K562 (cell line): Measurements from ENCODE around the gene STUM. TPM values are rescaled to one million over a fixed set of nuclear protein-coding genes. Genes with fewer than 3 reads are reported as not detected.

Experiments
- ATAC-seq: fragments of 200-7000 bp; cut with Tn5 transposase; 3 replicates; pipeline ENCODE4 v1.9.1; 2020; ENCODE audit warnings: moderate library complexity
- BruUV-seq: library from RNA; stranded (reverse); fragments of 400-500 nt; replicated peaks from 2 replicates; lab custom pipeline; 2021; lab: Mats Ljungman, UMichigan
- CTCF ChIA-PET: fragments of 300-600 bp; formaldehyde crosslinking; extraction: SDS; loops from one replicate; lab custom pipeline; 2021; ENCODE audit warnings: low intra/inter-chr PET ratio; lab: Yijun Ruan, JAX
- POLR2A ChIA-PET: fragments of 300-600, 350-650 bp; sonication (Branson Sonifier 250); formaldehyde crosslinking; extraction: SDS; loops from one replicate; lab custom pipeline; 2021; ENCODE audit warnings: antibody characterized with exemption, inconsistent platforms; lab: Yijun Ruan, JAX
- DNase-seq, 4 experiments: peaks; one replicate each; pipeline versions ENCODE4 v3.0.0 to v3.0.0-alpha.2; 2011 to 2018; ENCODE audit warnings: low spot score in 3 of 4, mixed read lengths in 3 of 4; ENCODE audit errors: extremely low read depth in 1 of 4
- FAIRE-seq: peaks from 2 replicates; lab custom pipeline; 2011; peaks lifted over from hg19 to GRCh38; lab: Jason Lieb, UNC
- H2AFZ ChIP-seq: 2 replicates; pipeline ENCODE4 v1.6.0; 2011; ENCODE audit warnings: low read depth, low read length, control low read depth, inconsistent platforms
- H3K27ac ChIP-seq: fragments of 200-600 bp; 3 replicates; pipeline ENCODE4 v1.8.0; 2011; ENCODE audit warnings: low read depth, mild to moderate bottlenecking, control low read depth, inconsistent platforms, low read length, moderate library complexity, mixed read lengths; ENCODE audit errors: extremely low read depth
- H3K27me3 ChIP-seq, 2 experiments: fragments of 300-600 bp in 1 of 2; 2 replicates in 1 of 2; 3 replicates in 1 of 2; pipeline versions ENCODE4 v1.6.0 to v1.8.0; 2011; ENCODE audit warnings: inconsistent platforms in 2 of 2, low read length in 2 of 2, mild to moderate bottlenecking in 1 of 2, mixed read lengths in 1 of 2, moderate library complexity in 1 of 2; ENCODE audit not compliant: control insufficient read depth in 2 of 2, insufficient read depth in 2 of 2
- H3K36me3 ChIP-seq: fragments of 300-600 bp; 3 replicates; pipeline ENCODE4 v1.8.0; 2011; ENCODE audit warnings: mild to moderate bottlenecking, low read length, inconsistent platforms; ENCODE audit not compliant: control insufficient read depth, insufficient read depth
- H3K4me1 ChIP-seq, 2 experiments: fragments of 200-600 bp in 1 of 2; replicated peaks in 1 of 2; 2 replicates in 1 of 2; 3 replicates in 1 of 2; pipeline versions ENCODE4 v1.5.1 to v1.8.0; 2011; ENCODE audit warnings: inconsistent platforms in 2 of 2, low read length in 2 of 2, mild to moderate bottlenecking in 1 of 2, mixed read lengths in 1 of 2, moderate library complexity in 1 of 2; ENCODE audit not compliant: control insufficient read depth in 2 of 2, insufficient read depth in 2 of 2
- H3K4me2 ChIP-seq: 2 replicates; pipeline ENCODE4 v1.6.1; 2011; ENCODE audit warnings: low read length, control low read depth, inconsistent platforms, mixed read lengths; ENCODE audit not compliant: insufficient read depth
- H3K4me3 ChIP-seq: fragments of 200-600 bp; sonication (generic), shearing (Covaris generic); 2 replicates; pipeline ENCODE4 v1.5.1; 2016; ENCODE audit warnings: control low read depth, inconsistent platforms
- H3K79me2 ChIP-seq: fragments of 200-600 bp; 3 replicates; pipeline ENCODE4 v1.8.0; 2011; ENCODE audit warnings: low read length, inconsistent platforms; ENCODE audit not compliant: control insufficient read depth, insufficient read depth
- H3K9ac ChIP-seq, 2 experiments: 2 replicates each; pipeline versions ENCODE4 v1.6.0 to v1.6.1; 2011; ENCODE audit warnings: low read depth in 2 of 2, low read length in 2 of 2, control low read depth in 1 of 2, inconsistent platforms in 1 of 2, mild to moderate bottlenecking in 1 of 2, mixed read lengths in 1 of 2; ENCODE audit not compliant: insufficient read depth in 1 of 2
- H3K9me1 ChIP-seq: one replicate; pipeline ENCODE4 v1.6.0; 2011; ENCODE audit warnings: inconsistent platforms, mild to moderate bottlenecking, low read length, moderate library complexity; ENCODE audit not compliant: control insufficient read depth, insufficient read depth
- H3K9me3 ChIP-seq: replicated peaks from 2 replicates; pipeline ENCODE4 v1.5.1; 2011; ENCODE audit warnings: low read depth, low read length, inconsistent platforms; ENCODE audit not compliant: control insufficient read depth, insufficient read depth
- H4K20me1 ChIP-seq: replicated peaks from 2 replicates; pipeline ENCODE4 v1.6.1; 2011; ENCODE audit warnings: low read length, inconsistent platforms, mixed read lengths; ENCODE audit not compliant: control insufficient read depth, insufficient read depth
- ETV1 ChIP-seq: fragments of 450-650 bp; conservative IDR thresholded peaks from 2 replicates; pipeline ENCODE4 v1.6.1; 2016; ENCODE audit warnings: missing genetic modification characterization, control low read depth, low read depth, missing compliant biosample characterization
- HIVEP1 ChIP-seq: fragments of 250-450 bp; sonication (Bioruptor Pico); IDR thresholded peaks from 2 replicates; pipeline ENCODE4 v1.4.0; 2020; ENCODE audit warnings: mild to moderate bottlenecking
- HLTF ChIP-seq: fragments of 450-650 bp; IDR thresholded peaks from 2 replicates; pipeline ENCODE4 v1.6.1; 2016
- HNRNPL ChIP-seq: fragments of 200-400 bp; formaldehyde crosslinking; IDR thresholded peaks from 2 replicates; pipeline ENCODE4 v1.6.1; 2017; ENCODE audit warnings: low read depth, mild to moderate bottlenecking, low read length
- PATZ1 ChIP-seq: fragments of 250-450 bp; sonication (Bioruptor Pico); IDR thresholded peaks from 2 replicates; pipeline ENCODE4 v1.5.0; 2020; ENCODE audit warnings: mild to moderate bottlenecking, borderline replicate concordance
- POLR2AphosphoS2 ChIP-seq: IDR thresholded peaks from 2 replicates; pipeline ENCODE4 v1.6.1; 2012; ENCODE audit warnings: low read length, improper control_type of control experiment
- RFX1 ChIP-seq: fragments of 450-650 bp; IDR thresholded peaks from 2 replicates; pipeline ENCODE4 v1.6.1; 2016; ENCODE audit warnings: mild to moderate bottlenecking, moderate library complexity
- TSHZ1 ChIP-seq: fragments of 250-450 bp; sonication (Bioruptor Pico); IDR thresholded peaks from 2 replicates; pipeline ENCODE4 v1.4.0; 2020; ENCODE audit warnings: mild to moderate bottlenecking, moderate library complexity
- XRCC3 ChIP-seq: fragments of 450-650 bp; IDR thresholded peaks from 2 replicates; pipeline ENCODE4 v1.6.1; 2017; ENCODE audit warnings: mild to moderate bottlenecking, moderate library complexity
- ZNF253 ChIP-seq: fragments of 250-450 bp; sonication (Bioruptor Pico); conservative IDR thresholded peaks from 2 replicates; pipeline ENCODE4 v1.6.1; 2021; ENCODE audit warnings: mild to moderate bottlenecking
- ZNF830 ChIP-seq: fragments of 250-450 bp; sonication (Bioruptor Pico); IDR thresholded peaks from 2 replicates; pipeline ENCODE4 v1.5.0; 2021; ENCODE audit warnings: mild to moderate bottlenecking
- WGBS: fragments of 100-300 bp; shearing (Covaris generic); methylation state at CpG from one replicate; pipeline ENCODE4 v1.1.6; 2016; ENCODE audit warnings: low coverage, mixed read lengths; ENCODE audit not compliant: insufficient coverage; ENCODE audit errors: missing lambda C conversion rate; 5-methylcytosine and 5-hydroxymethylcytosine counted together
- in situ Hi-C: fragments of 300-500 bp; cut with MboI; formaldehyde crosslinking; loops from 4 replicates; pipeline ENCODE4 v1.15.0; 2018; ENCODE audit warnings: inconsistent platforms, mixed read lengths
- intact Hi-C: fragments of 100-400 bp; cut with micrococcal nuclease; formaldehyde crosslinking; loops from 2 replicates; pipeline ENCODE4 v1.14.2; 2022
- polyA plus RNA-seq, 8 experiments: library from polyadenylated mRNA; depleted of rRNA in 4 of 8; stranded (reverse) in 5 of 8; unstranded in 3 of 8; fragments of >200 nt; fragmentation: Nextera tagmentation in 2 of 8; fragmentation: Illumina TruSeq in 1 of 8; extraction: Ambion mirVana in 2 of 8; extraction: Trizol in 1 of 8; gene quantifications; 2 replicates each; pipeline versions ENCODE4 v1.2.1 to v1.2.3, GENCODE V29; 2011 to 2014; ENCODE audit warnings: inconsistent platforms in 1 of 8, missing spikeins in 1 of 8
- total RNA-seq, 7 experiments: library from RNA; depleted of rRNA in 6 of 7; stranded (reverse); fragments of >200 nt in 6 of 7; fragmentation: Illumina TruSeq in 2 of 7; extraction: Trizol in 2 of 7; gene quantifications; 2 replicates each; pipeline versions ENCODE4 v1.2.1 to v1.2.3, GENCODE V29; 2011 to 2021; ENCODE audit warnings: low replicate concordance in 1 of 7

The STUM gene
- total and polyA plus RNA-seq, 9 of the 15 experiments (the other 6 are each of a cell fraction or from before 2014, with no cell fraction given), result not detected

GRCh38 chr1:226566234-226566633 lies 17.7 kb downstream of the STUM start (continued):
- no peak for TF ChIP-seq ZNF830
- no peak for TF ChIP-seq HNRNPL

- Histone ChIP-seq H4K20me1 (0 out of 2 replicates have a peak, but pooled peaks cover 4% of the 10 kb centered on the region), H3K79me2 (no peaks in the 10 kb centered on the region), H3K9me3 (no peaks in the 10 kb centered on the region), H3K36me3 (no peaks in the 10 kb centered on the region), H3K27me3 (peaks cover 17 to 54% of the 10 kb centered on the region in 2 experiments), H3K4me2 (no peak overlapping the region), H3K4me3 (no peak overlapping the region), H3K9ac (no peak overlapping the region), H3K9me1 (no peaks in the 10 kb centered on the region), H2AFZ (no peak overlapping the region), H3K4me1 (no peaks in the 10 kb centered on the region), H3K27ac (no peak overlapping the region)
- FAIRE-seq (no peak), ATAC-seq (no peak), DNase-seq (no peak)
- in situ Hi-C loops (no loop called here), intact Hi-C loops (no loop called here)
- ChIA-PET CTCF (no interaction called here), POLR2A (interaction anchor here (0.8 kb wide), 1 partner anchor 1379 kb away, joined by 3 read pairs; no protein-coding TSS in a partner anchor)
- no TSS peak for BruUV-seq
- WGBS, result 0% methylated on average over 3 of the region's 3 CpGs
- TF ChIP-seq RFX1, result peak; percentile 37; the same call in 1 of the 2 replicates
- no peak for TF ChIP-seq TSHZ1 (CRISPR knock-in tag)
- TF ChIP-seq POLR2AphosphoS2, result no peak
- no peak for TF ChIP-seq ZNF253
- no peak for TF ChIP-seq XRCC3
- no peak for TF ChIP-seq ETV1 (tag)
- TF ChIP-seq PATZ1 (CRISPR knock-in tag), result no peak
- TF ChIP-seq HIVEP1 (CRISPR knock-in tag), result no peak
- no peak for TF ChIP-seq HLTF
These were observed 18.2 kb downstream of the STUM start for GRCh38 chr1:226566760-226567159.
